HAP-1 (cell line): ENCODE data around the gene INPP5D.

ENCODE experiments used
- DNase-seq, 2 experiments: peaks; one replicate each; pipeline ENCODE4 v3.0.0-alpha.2; 2016 to 2020; ENCODE audit warnings: low spot score in 2 of 2
- H3K27me3 ChIP-seq: fragments of 250-450 bp; sonication (Bioruptor Pico); 2 replicates; pipeline ENCODE4 v1.5.1; 2020; ENCODE audit warnings: low read depth, mild to moderate bottlenecking, moderate library complexity
- H3K36me3 ChIP-seq: fragments of 250-450 bp; sonication (Bioruptor Pico); replicated peaks from 2 replicates; pipeline ENCODE4 v1.5.1; 2020; ENCODE audit warnings: mild to moderate bottlenecking
- H3K4me1 ChIP-seq: fragments of 250-450 bp; sonication (Bioruptor Pico); 2 replicates; pipeline ENCODE4 v1.5.1; 2020; ENCODE audit warnings: mild to moderate bottlenecking
- H3K4me3 ChIP-seq: fragments of 250-450 bp; sonication (Bioruptor Pico); 2 replicates; pipeline ENCODE4 v1.5.1; 2020; ENCODE audit warnings: mild to moderate bottlenecking, moderate library complexity
- H3K9me3 ChIP-seq: fragments of 250-450 bp; sonication (Bioruptor Pico); 2 replicates; pipeline ENCODE4 v1.5.1; 2020; ENCODE audit warnings: mild to moderate bottlenecking, moderate library complexity
- in situ Hi-C: fragments of 300-500 bp; cut with MboI; formaldehyde crosslinking; loops from 3 replicates; pipeline ENCODE4 v1.14.3; 2020; ENCODE audit warnings: low sequenced_read_pairs, inconsistent platforms, mixed read lengths

Gene INPP5D

GRCh38 chr2:233081232-233081730 is 21.1 kb downstream of the INPP5D start:
- no peaks in the 10 kb centered on the region for H3K4me1 ChIP-seq
- H3K36me3 ChIP-seq = no peaks in the 10 kb centered on the region
- H3K9me3 ChIP-seq = no peaks in the 10 kb centered on the region
- no peak overlapping the region for H3K4me3 ChIP-seq
- DNase-seq = no peak
- H3K27me3 ChIP-seq = no peaks in the 10 kb centered on the region
- in situ Hi-C loops = no loop called here

GRCh38 chr2:233081731-233082221 is 21.6 kb downstream of the INPP5D start:
- H3K4me1 ChIP-seq = no peaks in the 10 kb centered on the region
- H3K36me3 ChIP-seq = no peaks in the 10 kb centered on the region

GRCh38 chr2:233082222-233082930 is 22.2 kb downstream of the INPP5D start:
- Histone ChIP-seq H3K9me3 (no peaks in the 10 kb centered on the region), H3K4me3 (no peak overlapping the region), H3K27me3 (no peaks in the 10 kb centered on the region), H3K4me1 (no peaks in the 10 kb centered on the region), H3K36me3 (no peaks in the 10 kb centered on the region)
- in situ Hi-C loops = no loop called here
- DNase-seq = no peak

More at GRCh38 chr2:233081731-233082221, 21.6 kb downstream of the INPP5D start:
- no peaks in the 10 kb centered on the region for H3K9me3 ChIP-seq
- no peak overlapping the region for H3K4me3 ChIP-seq
- in situ Hi-C loops = no loop called here
- no peak for DNase-seq
- H3K27me3 ChIP-seq = no peaks in the 10 kb centered on the region

- no peak overlapping the region for H3K4me3 ChIP-seq
- H3K27me3 ChIP-seq = no peaks in the 10 kb centered on the region
- H3K9me3 ChIP-seq = no peaks in the 10 kb centered on the region
- no peaks in the 10 kb centered on the region for H3K36me3 ChIP-seq
- DNase-seq = no peak
- in situ Hi-C loops = no loop called here
- H3K4me1 ChIP-seq = no peaks in the 10 kb centered on the region
Measured at GRCh38 chr2:233082931-233083755, 23.0 kb downstream of the INPP5D start.

- Histone ChIP-seq H3K4me1 (no peaks in the 10 kb centered on the region), H3K4me3 (no peak overlapping the region), H3K36me3 (no peaks in the 10 kb centered on the region), H3K27me3 (no peaks in the 10 kb centered on the region), H3K9me3 (no peaks in the 10 kb centered on the region)
- DNase-seq = no peak
- in situ Hi-C loops = no loop called here
Measured at GRCh38 chr2:233083782-233084181, 23.6 kb downstream of the INPP5D start.

- Histone ChIP-seq H3K4me1 (no peaks in the 10 kb centered on the region), H3K9me3 (no peaks in the 10 kb centered on the region), H3K27me3 (no peaks in the 10 kb centered on the region), H3K4me3 (no peak overlapping the region), H3K36me3 (no peaks in the 10 kb centered on the region)
- no peak for DNase-seq
- in situ Hi-C loops = no loop called here
Measured at GRCh38 chr2:233084488-233084887, 24.3 kb downstream of the INPP5D start.

- Histone ChIP-seq H3K27me3 (no peaks in the 10 kb centered on the region), H3K4me3 (no peak overlapping the region), H3K4me1 (no peaks in the 10 kb centered on the region), H3K9me3 (no peaks in the 10 kb centered on the region), H3K36me3 (no peaks in the 10 kb centered on the region)
- in situ Hi-C loops = no loop called here
- DNase-seq = no peak
Measured at GRCh38 chr2:233085037-233085838, 25.1 kb downstream of the INPP5D start.

GRCh38 chr2:233085839-233086150 is 25.7 kb downstream of the INPP5D start:
- H3K27me3 ChIP-seq = no peaks in the 10 kb centered on the region
- no peaks in the 10 kb centered on the region for H3K9me3 ChIP-seq
- no peaks in the 10 kb centered on the region for H3K36me3 ChIP-seq
- H3K4me1 ChIP-seq = no peaks in the 10 kb centered on the region
- no peak for DNase-seq
- in situ Hi-C loops = no loop called here
- no peak overlapping the region for H3K4me3 ChIP-seq

GRCh38 chr2:233087713-233088112 is 27.6 kb downstream of the INPP5D start:
- Histone ChIP-seq H3K9me3 (no peaks in the 10 kb centered on the region), H3K4me3 (no peak overlapping the region), H3K27me3 (no peaks in the 10 kb centered on the region), H3K4me1 (no peaks in the 10 kb centered on the region), H3K36me3 (no peaks in the 10 kb centered on the region)
- in situ Hi-C loops = no loop called here
- no peak for DNase-seq

- DNase-seq = no peak
- H3K36me3 ChIP-seq = no peaks in the 10 kb centered on the region
- H3K4me1 ChIP-seq = no peaks in the 10 kb centered on the region
- H3K27me3 ChIP-seq = no peaks in the 10 kb centered on the region
- in situ Hi-C loops = no loop called here
- no peak overlapping the region for H3K4me3 ChIP-seq
- no peaks in the 10 kb centered on the region for H3K9me3 ChIP-seq
Measured at GRCh38 chr2:233088972-233089345, 28.8 kb downstream of the INPP5D start.

- Histone ChIP-seq H3K4me3 (no peak overlapping the region), H3K4me1 (no peaks in the 10 kb centered on the region), H3K27me3 (no peaks in the 10 kb centered on the region), H3K9me3 (no peaks in the 10 kb centered on the region), H3K36me3 (no peaks in the 10 kb centered on the region)
- DNase-seq = no peak
- in situ Hi-C loops = no loop called here
Measured at GRCh38 chr2:233089851-233090250, 29.7 kb downstream of the INPP5D start.

GRCh38 chr2:233090879-233091278 is 30.7 kb downstream of the INPP5D start:
- H3K27me3 ChIP-seq = no peaks in the 10 kb centered on the region
- no peak overlapping the region for H3K4me3 ChIP-seq
- DNase-seq = no peak
- H3K36me3 ChIP-seq = no peaks in the 10 kb centered on the region
- no peaks in the 10 kb centered on the region for H3K9me3 ChIP-seq
- in situ Hi-C loops = no loop called here
- H3K4me1 ChIP-seq = no peaks in the 10 kb centered on the region

- Histone ChIP-seq H3K4me1 (no peaks in the 10 kb centered on the region), H3K4me3 (no peak overlapping the region), H3K27me3 (no peaks in the 10 kb centered on the region), H3K36me3 (no peaks in the 10 kb centered on the region), H3K9me3 (no peaks in the 10 kb centered on the region)
- in situ Hi-C loops = no loop called here
- DNase-seq = no peak
Measured at GRCh38 chr2:233091595-233092375, 31.6 kb downstream of the INPP5D start.
